ENCODE measurements around the gene STX3.

GRCh38 chr11:59776210-59777066 lies 21.3 kb downstream of the STX3 start:
- no peak for TF ChIP-seq YY1 (IDR thresholded peaks at IDR 0.05; ENCODE audit: insufficient read depth, insufficient read length)
- no peak for TF ChIP-seq SUZ12 (IDR thresholded peaks at IDR 0.05; ENCODE audit: extremely low read depth, insufficient read depth, insufficient read length)
- no peak for TF ChIP-seq ZNF274 (IDR thresholded peaks at IDR 0.05; ENCODE audit: low read depth, low read length)
